ENCODE results near the gene SNRNP70. TPM values are rescaled to one million over a fixed set of nuclear protein-coding genes. Genes with fewer than 3 reads are reported as not detected.
A peak's percentile ranks its signal among the peaks of the same experiment; 100 is the strongest.
"Not testable (repeated sequence)": the region's sequence is repeated elsewhere in the genome, so short reads cannot be mapped to it uniquely, and the experiment has no call there.

The SNRNP70 gene
- total RNA-seq, 2 donors from 2014 or later = 138 to 143 TPM

GRCh38 chr19:49129238-49129583, 44.0 kb downstream of the SNRNP70 start:
- peak in 1 of 2 donors; percentile 67 for DNase-seq
- intact Hi-C loops (cut with DNase I, micrococcal nuclease) = no loop called here
- ATAC-seq = no peak

- ATAC-seq (no peak), DNase-seq (no peak)
- intact Hi-C loops (cut with DNase I, micrococcal nuclease) = no loop called here
Observed at GRCh38 chr19:49130325-49130724, 45.1 kb downstream of the SNRNP70 start.

GRCh38 chr19:49132974-49133609, 47.8 kb downstream of the SNRNP70 start:
- intact Hi-C loops (cut with DNase I, micrococcal nuclease) = no loop called here
- ATAC-seq (peak; percentile 63), DNase-seq (peak; percentile 62 to 80)

- intact Hi-C loops (cut with DNase I, micrococcal nuclease) = no loop called here
- DNase-seq = peak; percentile 78 to 92
- peak; percentile 88 for ATAC-seq
Observed at GRCh38 chr19:49133621-49134454, 48.6 kb downstream of the SNRNP70 start.

GRCh38 chr19:49135686-49136085, 50.4 kb downstream of the SNRNP70 start:
- ATAC-seq = no peak
- intact Hi-C loops (cut with DNase I, micrococcal nuclease) = no loop called here
- no peak for DNase-seq

GRCh38 chr19:49136771-49137171, 51.5 kb downstream of the SNRNP70 start:
- intact Hi-C loops (cut with DNase I, micrococcal nuclease) = no loop called here
- DNase-seq (peak in 1 of 2 donors; percentile 55), ATAC-seq (no peak)

- intact Hi-C loops (cut with DNase I, micrococcal nuclease) = no loop called here
- ATAC-seq = no peak
- DNase-seq = no peak
Observed at GRCh38 chr19:49140951-49141350, 55.7 kb downstream of the SNRNP70 start.

- intact Hi-C loops (cut with DNase I, micrococcal nuclease) = no loop called here
- no peak for ATAC-seq
- no peak for DNase-seq
Observed at GRCh38 chr19:49141352-49141751, 56.1 kb downstream of the SNRNP70 start.

GRCh38 chr19:49142866-49143335, 57.6 kb downstream of the SNRNP70 start:
- peak; percentile 90 to 92 for DNase-seq
- ATAC-seq = peak; percentile 91
- intact Hi-C loops (cut with DNase I, micrococcal nuclease) = no loop called here

GRCh38 chr19:49145573-49146407, 60.5 kb downstream of the SNRNP70 start:
- peak; percentile 12 for ATAC-seq
- DNase-seq = peak; percentile 78 to 85
- intact Hi-C loops (cut with DNase I, micrococcal nuclease) = loop anchor here in 1 of 2 donors (5.0 kb wide), 1 partner anchor 48 kb away; no protein-coding TSS in a partner anchor

GRCh38 chr19:49146408-49146770, 61.1 kb downstream of the SNRNP70 start:
- intact Hi-C loops (cut with DNase I, micrococcal nuclease) = loop anchor here in 1 of 2 donors (5.0 kb wide), 1 partner anchor 49 kb away; no protein-coding TSS in a partner anchor
- peak in 1 of 2 donors; percentile 42 for DNase-seq
- ATAC-seq = not testable (repeated sequence)

- DNase-seq (no peak), ATAC-seq (no peak)
- intact Hi-C loops (cut with DNase I, micrococcal nuclease) = loop anchor here in 1 of 2 donors (5.0 kb wide), 1 partner anchor 51 kb away; no protein-coding TSS in a partner anchor
Observed at GRCh38 chr19:49148044-49148682, 62.9 kb downstream of the SNRNP70 start.

GRCh38 chr19:49148784-49149651, 63.8 kb downstream of the SNRNP70 start:
- ATAC-seq = peak; percentile 63
- intact Hi-C loops (cut with DNase I, micrococcal nuclease) = loop anchor here in 1 of 2 donors (5.0 kb wide), 1 partner anchor 52 kb away; no protein-coding TSS in a partner anchor
- peak; percentile 99 to 100 for DNase-seq

- ATAC-seq (peak; percentile 3), DNase-seq (peak; percentile 59 to 67)
- intact Hi-C loops (cut with DNase I, micrococcal nuclease) = loop anchor here in 1 of 2 donors (5.0 kb wide), 1 partner anchor 52 kb away; no protein-coding TSS in a partner anchor
Observed at GRCh38 chr19:49149652-49150105, 64.4 kb downstream of the SNRNP70 start.

GRCh38 chr19:49150106-49150943, 65.1 kb downstream of the SNRNP70 start:
- DNase-seq (peak; percentile 92 to 93), ATAC-seq (peak; percentile 63)
- intact Hi-C loops (cut with DNase I, micrococcal nuclease) = no loop called here

- no peak for DNase-seq
- ATAC-seq = no peak
- intact Hi-C loops (cut with DNase I, micrococcal nuclease) = no loop called here
Observed at GRCh38 chr19:49150944-49151243, 65.6 kb downstream of the SNRNP70 start.

Data from left colon (tissue), 2 donors.